Spleen (tissue), 7 donors: ENCODE data around the gene VPS8.

Experiments
- POLR2A ChIP-seq, 3 donors: fragments of 450-650 bp; IDR thresholded peaks; one replicate each; pipeline ENCODE4 v1.5.1; 2017; ENCODE audit warnings: antibody characterized with exemption in 3 of 3, mild to moderate bottlenecking in 1 of 3
- POLR2AphosphoS5 ChIP-seq, 3 donors: sonication (generic); formaldehyde crosslinking; IDR thresholded peaks; one replicate each; pipeline ENCODE4 v1.5.1; 2017; ENCODE audit warnings: antibody characterized with exemption in 3 of 3
- TF ChIP-seq, protein P1 (sequence below), 11 experiments: fragments of 200-600 bp in 7 of 11; fragments of 450-650 bp in 4 of 11; sonication (generic) in 4 of 11; IDR thresholded peaks in 8 of 11; conservative IDR thresholded peaks in 3 of 11; 1 replicate in 7 of 11; 2 replicates in 4 of 11; pipeline versions ENCODE4 v1.4.0 to v1.8.0; 2016 to 2021; ENCODE audit warnings: antibody characterized with exemption in 11 of 11, inconsistent platforms in 4 of 11, mild to moderate bottlenecking in 1 of 11
- donor health status: DM: no; HTN: no; CAD: no; lungs with moderate emphysema.
- donor health status: DM: no; HTN: no; CAD: no.
- donor health status: DM: no; HTN: no; CAD: no.

GRCh38 chr3:185052631-185053030 is 240.7 kb downstream of the VPS8 start:
- TF ChIP-seq, protein P1, sequence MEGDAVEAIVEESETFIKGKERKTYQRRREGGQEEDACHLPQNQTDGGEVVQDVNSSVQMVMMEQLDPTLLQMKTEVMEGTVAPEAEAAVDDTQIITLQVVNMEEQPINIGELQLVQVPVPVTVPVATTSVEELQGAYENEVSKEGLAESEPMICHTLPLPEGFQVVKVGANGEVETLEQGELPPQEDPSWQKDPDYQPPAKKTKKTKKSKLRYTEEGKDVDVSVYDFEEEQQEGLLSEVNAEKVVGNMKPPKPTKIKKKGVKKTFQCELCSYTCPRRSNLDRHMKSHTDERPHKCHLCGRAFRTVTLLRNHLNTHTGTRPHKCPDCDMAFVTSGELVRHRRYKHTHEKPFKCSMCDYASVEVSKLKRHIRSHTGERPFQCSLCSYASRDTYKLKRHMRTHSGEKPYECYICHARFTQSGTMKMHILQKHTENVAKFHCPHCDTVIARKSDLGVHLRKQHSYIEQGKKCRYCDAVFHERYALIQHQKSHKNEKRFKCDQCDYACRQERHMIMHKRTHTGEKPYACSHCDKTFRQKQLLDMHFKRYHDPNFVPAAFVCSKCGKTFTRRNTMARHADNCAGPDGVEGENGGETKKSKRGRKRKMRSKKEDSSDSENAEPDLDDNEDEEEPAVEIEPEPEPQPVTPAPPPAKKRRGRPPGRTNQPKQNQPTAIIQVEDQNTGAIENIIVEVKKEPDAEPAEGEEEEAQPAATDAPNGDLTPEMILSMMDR (IDR thresholded peaks at IDR 0.05 in 8 of 11, conservative IDR thresholded peaks at IDR 0.05 in 3 of 11) = no peak
- TF ChIP-seq POLR2AphosphoS5 (IDR thresholded peaks at IDR 0.05) (no peak), POLR2A (IDR thresholded peaks at IDR 0.05) (no peak)
